GM04504 (cell line): ENCODE results near the gene SLC22A23.

Experiments used
- DNase-seq: peaks from one replicate; pipeline ENCODE4 v3.0.0-alpha.2; 2012; ENCODE audit warnings: low read depth

Gene SLC22A23

DNA sequence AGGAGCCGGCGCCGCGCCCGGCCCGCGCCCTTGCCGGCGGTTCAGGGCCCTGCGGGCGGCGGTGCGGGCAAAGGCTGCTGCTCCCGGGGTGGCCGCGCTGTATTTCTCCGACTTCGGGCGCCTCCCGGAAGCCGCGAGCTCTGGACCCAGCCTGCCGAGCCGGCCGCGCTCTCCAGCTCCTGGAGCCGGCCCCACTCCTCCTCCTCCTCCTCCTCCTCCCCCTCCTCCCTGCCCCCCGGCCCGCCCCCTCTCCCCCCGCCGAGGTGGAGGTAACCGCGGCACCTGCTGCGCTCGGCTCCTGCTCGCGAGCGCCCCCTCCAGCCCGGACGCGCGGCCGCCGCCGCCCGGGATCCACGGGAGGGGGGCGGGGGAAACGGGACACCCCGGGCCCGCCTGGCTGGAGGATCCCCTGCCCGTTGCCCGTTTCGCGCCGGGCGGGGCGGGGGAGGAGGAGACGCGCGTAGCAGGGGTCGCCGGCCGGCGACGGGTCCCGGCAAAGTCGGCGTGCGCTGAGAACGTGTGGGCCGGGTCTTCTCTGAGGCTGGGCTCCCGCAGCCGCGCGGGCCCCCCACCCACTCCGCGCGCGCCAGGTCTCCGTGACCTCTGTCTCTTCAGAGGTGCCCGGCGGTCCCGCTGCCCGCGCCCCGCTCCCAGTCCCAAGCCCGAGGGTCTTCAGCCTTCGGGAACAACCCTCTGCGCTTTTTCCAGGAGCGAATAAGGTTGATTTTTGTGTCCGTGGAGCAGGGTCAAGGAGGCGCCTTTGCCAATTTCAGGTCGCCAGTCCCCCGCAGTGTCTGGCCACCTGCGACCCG is at the start of gene SLC22A23:
SLC22A23 (minus strand) TSS at position 153 of the 812 bp plus-strand sequence. CDS start 491 bp downstream, outside the sequence.
- DNase-seq = no peak

DNA sequence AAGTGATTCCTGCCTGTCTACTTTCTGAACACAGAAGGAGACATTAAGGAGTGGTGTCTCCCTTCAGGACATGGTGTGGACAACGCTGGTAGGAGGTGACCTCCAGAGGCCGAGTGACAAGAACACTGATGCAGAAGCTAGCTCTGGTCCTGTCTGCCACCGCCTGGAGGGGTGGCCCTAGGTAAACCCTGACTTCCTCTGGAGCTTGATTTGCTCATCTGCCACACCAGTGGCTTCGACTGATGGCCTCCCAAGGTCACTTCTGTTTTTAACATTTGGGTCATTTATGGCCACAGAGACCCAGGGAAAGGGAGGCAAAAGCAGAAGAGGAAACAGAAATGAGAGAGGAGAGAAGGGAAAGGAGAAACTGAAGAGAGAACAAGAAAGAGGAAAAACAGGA is 49.4 kb upstream of the SLC22A23 start:
- no peak for DNase-seq

DNA sequence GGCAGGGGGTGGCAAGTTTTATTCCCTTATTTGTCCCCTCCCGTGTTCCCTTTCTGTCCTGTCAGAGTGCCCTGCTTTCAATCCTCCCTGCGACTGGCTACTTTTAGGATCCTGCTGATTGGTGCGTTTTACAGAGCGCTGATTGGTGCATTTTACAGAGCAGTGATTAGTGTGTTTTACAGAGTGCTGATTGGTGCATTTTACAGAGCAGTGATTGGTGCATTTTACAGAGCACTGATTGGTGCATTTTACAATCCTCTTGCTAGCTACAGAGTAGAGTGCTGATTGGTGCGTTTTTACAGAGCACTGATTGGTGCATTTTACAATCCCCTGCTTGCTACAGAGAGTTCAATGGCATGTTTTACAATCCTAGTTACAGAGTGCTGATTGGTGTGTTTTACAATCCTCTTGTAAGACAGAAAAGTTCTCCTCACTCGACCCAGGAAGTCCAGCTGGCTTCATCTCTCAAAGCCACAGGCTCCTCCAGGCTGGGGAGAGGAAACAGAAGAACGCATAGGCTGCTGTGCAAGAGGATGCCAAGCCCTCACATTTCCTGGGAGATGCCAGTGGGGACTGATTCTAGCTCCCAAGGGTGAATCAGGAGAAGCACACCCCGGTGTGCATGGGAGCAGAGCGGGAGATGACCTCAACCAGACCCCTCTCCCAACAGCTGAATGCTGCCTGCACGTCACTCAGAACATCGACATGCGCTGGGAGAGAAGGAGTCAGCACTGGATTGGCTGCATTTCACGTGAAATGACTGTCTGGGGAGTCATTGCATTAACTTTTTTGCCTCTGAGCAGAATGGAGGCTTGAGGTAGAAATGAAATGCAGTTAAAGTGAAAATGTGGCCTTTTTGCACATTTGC is 48.3 kb upstream of the SLC22A23 start:
- DNase-seq = no peak

GRCh38 chr6:3504354-3504753 is 47.5 kb upstream of the SLC22A23 start:
- DNase-seq = no peak

DNA sequence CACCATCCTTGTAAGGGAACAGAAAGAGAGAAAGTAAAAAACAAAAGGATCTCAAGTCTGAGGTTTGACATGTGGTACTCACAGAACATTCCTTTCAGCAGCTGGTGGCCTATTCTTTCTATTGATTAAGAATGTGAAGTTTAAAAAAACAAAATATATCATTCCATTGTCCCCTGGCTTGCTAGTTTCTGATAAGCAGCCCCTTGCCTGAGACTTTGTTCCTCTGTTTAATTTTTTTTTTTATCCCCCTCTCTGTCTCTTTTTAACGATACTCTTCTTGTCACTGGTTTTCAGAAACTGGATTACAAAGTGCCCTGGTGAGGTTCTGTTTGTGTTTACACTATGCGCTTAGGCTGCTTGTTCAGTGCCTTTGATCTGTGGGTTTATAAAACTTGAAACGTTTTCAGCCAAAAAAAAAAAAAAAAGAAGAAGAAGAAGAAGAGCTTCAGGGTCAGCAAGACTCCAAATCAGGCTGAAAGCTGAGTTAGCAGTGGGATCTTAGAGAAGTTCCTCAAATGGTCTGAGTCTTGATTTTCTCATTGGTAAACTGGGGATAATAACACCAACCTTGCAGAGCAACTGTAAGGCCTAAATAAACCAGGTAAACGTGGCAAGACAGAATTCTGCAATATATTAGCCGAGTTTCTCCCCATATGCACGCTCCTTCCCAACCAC is 45.1 kb upstream of the SLC22A23 start:
- no peak for DNase-seq

DNA sequence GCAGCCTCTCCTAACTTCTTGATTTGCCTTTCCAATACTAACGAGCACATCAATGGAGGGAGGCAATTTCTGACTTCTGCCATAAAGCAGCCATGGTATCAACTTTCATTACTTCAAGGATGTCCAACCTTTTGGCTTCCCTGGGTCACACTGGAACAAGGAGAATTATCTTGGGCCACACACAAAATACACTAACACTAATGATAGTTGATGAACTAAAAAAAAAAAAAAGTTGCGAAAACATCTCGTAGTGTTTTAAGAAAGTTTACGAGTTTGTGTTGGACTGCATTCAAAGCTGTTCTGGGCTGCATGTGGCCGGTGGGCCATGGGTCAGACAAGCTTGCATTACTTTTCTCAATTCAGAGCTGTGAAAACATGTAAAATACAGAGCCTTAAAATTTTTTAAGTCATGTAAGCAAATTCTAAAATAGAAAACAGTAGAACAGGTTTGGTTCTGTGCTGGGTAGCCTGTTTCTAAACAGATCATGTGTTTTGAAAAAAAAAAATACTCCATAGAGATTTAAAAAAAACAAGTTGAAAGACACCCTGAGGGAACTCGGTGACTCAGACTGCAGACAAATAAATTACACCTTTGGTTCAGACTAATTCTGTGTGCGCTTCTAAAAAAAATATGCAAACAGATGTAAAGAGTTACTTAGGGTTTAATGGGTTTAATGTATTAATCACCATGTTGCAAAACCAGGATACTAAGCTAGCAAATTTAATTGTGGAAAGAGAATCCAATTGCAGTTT is 43.6 kb upstream of the SLC22A23 start:
- DNase-seq = peak; percentile 70

DNA sequence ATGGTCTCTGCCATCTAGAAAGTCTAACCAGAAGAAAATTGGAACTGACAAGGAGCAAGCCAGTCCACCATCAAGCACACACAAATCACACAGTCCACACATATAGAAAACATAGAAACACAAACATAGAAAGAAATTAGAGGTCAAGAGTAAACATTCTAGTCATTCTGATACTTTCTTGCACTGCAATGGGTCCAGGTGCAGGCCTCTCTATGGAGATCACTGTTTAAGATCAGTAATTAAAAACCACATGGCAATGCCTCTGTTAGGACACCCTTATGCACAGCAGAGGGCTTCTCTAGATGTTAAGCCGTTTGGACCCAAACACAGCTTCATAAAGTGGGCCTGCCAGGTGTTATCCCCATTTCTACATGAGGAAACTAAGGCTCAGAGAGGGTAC is 42.8 kb upstream of the SLC22A23 start:
- no peak for DNase-seq

DNA sequence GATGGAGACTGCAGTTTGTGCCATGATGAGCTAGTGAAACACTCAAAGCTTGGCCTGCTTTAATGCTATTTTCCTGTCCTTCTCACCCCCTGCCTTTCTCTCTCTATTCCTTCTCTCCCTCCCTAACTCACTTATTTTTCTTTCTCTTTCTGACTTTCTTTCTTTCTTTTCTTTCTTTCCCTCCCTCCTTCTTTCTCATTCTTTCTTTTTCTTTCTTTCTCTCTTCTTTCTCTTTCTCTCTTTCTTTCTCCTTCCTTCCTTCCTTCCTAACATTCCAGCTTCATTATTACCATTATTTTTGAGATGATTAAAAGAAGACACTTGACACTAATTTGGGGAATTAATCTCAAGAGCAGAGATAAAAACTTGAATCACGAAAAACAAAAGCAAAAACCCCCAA is 39.5 kb upstream of the SLC22A23 start:
- DNase-seq = no peak

DNA sequence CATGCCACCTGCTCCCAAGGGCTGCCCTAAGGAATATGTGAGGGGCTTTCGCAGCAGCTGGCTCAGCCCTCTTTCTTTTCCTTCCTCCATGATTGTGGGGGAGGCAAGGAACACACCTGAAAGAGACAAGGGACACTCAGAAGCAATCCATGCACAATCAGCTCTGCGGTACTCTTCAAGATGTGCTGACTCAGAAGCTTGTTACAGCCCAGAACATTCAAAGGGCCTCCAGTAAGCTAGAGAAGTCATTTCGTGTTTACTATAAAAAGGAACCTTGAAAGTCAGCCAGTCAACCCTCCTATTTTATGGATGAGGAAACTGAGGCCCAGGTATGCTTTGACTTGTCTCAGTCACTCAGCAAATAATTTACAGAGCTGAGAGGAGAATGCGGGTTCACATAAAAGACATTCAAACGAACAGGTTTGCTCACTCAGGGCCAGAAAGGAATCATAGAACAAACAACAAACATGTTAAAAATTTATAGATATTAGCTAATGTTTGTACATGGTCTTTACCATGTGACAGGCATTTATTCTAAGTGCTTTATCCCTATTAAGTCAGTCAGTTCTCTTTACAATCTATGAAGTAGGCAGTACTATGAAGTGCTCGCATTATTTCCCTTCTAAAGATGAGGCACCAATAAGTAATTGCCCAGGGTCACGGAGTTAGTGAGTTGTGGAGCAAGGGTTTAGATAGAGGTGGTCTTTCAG is 37.7 kb upstream of the SLC22A23 start:
- no peak for DNase-seq

- DNase-seq = no peak
These were observed 33.8 kb upstream of the SLC22A23 start for GRCh38 chr6:3490625-3490980.

DNA sequence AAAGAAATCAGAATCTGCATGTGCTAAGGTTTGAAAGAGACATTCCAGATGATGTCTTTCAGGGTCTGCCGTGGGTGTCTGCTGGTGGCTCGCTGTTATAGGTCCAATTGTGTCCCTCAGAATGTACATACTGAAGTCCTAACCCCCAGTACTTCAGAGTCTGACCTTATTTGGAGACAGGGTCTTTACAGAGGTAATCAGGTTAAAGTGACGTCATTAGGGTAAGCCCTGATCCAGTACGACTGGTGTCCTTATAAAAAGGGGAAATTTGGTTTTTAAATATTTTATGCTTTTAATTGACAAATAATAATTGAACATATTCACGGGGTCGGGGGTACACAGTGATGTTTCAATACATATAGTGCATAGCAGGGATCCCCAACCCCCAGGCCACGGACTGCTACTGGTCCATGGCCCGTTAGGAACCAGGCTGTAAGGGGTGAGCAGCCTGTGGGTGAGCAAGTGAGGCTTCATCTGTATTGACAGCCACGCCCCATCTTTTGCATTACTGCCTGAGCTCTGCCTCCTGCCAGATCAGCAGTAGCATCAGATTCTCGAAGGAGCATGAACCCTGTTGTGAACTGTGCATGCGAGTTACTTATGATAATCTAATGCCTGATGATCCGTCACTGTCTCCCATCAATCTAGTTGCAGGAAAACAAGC is 33.2 kb upstream of the SLC22A23 start:
- no peak for DNase-seq

GRCh38 chr6:3489027-3489757 is 32.3 kb upstream of the SLC22A23 start:
- DNase-seq = no peak

DNA sequence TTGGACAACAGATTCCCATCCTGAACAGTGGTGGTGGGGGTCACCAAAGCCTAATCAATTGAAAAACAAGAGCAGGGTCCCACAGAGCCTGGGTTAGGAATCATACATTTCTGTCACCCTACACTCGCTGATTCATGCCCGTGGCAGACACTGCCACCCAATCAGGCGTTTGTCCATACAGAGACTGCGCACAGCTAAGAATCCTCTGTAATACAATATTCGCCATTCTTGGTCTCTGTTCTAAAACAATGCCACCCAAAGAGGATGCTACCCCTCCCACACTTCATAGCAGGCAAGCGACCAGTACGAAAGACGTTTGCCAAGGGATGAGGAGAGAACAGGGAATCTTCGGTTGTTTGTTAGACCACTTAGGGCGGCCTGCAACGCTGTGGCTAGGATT is 28.1 kb upstream of the SLC22A23 start:
- DNase-seq = no peak

DNA sequence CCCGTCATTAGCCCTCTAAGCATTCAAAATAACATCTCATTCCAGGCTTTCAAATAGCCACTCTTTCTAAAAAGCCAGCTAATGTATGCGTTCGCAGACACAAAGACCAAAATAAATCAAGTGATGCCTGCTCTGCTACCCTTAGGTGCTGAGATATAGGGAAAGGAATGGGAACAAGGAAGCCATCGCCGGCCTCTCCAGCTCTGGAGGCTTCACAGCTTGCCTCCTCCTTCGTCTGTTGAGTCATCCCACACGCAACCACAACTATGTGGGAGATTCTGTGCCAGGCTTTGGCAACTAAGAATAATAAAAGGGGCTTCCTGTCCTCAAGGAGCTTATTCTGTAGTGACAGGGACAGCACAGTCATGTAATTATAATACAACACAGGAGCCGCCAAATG is 27.3 kb upstream of the SLC22A23 start:
- DNase-seq = peak; percentile 14

DNA sequence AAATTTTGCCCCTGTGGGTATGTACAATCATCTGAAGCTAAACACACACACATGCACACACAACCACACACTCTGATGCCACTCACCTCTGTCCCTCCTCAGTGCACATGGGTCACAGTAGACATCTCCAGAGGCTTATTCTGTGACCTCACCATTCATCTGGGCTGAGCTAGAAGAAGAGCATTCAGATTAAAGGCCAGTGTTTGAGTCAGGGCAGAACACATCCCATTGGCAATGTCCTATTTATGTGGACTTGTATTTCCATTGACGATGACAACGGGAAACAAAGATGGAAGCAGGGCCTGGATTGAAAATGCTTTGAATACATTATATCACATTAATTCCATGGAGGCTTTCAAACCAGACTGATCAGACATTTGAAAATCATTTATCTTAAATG is 26.8 kb upstream of the SLC22A23 start:
- DNase-seq = no peak

DNA sequence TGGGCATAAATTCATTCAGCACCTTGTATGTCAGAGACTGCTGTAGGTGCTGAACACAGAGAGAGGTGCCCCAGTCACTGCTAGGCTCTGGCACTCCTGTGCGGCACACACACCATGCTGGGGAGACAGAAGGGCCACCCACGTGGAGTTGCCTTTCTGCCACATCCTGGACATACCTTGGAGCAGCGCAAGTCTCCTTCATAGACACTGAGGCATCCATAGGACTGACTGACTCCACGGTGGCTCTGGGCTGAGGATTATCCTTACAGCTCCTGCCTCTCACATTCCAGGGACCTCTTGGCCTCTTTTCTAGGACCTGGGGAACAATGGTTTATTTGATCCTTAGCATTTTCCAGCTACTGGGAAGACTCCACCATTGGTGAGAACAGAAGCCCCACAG is 26.0 kb upstream of the SLC22A23 start:
- DNase-seq = no peak

GRCh38 chr6:3481640-3482039 is 24.8 kb upstream of the SLC22A23 start:
- no peak for DNase-seq

- DNase-seq = no peak
These were observed 23.2 kb upstream of the SLC22A23 start for GRCh38 chr6:3480009-3480408.

DNA sequence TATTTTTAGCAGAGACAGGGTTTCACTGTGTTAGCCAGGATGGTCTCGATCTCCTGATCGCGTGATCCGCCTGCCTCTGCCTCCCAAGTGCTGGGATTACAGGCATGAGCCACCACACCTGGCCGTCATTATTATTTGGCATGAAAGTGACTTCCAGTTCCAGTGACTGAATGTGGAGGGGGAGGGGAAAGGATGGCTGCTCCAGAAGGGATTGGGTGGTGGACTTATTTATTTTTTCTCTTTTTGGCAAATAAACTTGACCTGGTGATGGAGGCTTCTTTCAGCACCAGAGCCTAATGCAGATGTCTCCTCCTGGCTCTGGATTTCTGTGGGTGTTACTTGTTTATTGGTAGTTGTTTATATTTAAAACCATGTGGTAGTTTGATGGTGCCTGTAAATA is 16.9 kb upstream of the SLC22A23 start:
- DNase-seq = no peak

DNA sequence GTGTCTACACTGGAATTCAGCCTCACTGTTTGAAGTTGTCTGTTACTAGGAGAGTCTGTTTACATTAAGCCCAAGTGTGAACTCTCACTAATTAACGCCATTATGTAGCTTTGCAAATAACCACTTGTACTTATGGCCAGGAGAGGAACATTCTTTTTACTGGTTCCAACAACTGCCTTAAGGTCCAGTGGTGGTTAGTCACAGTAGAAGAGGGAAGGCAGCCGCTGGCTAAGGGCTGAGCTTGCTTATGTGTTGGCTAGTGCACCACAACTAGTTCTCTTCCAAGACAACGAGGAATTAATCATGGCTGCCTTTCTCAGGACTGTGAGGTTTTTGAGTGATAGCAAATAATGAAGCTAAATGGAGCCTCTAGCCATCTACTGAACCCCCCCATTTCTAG is 14.9 kb upstream of the SLC22A23 start:
- DNase-seq = no peak
